ENCODE measurements around the gene OR6C75.
A peak's percentile ranks its signal among the peaks of the same experiment; 100 is the strongest.
"Not testable (repeated sequence)": the region's sequence is repeated elsewhere in the genome, so short reads cannot be mapped to it uniquely, and the experiment has no call there.

The OR6C75 gene

GRCh38 chr12:55413498-55414388 lies 51.0 kb downstream of the OR6C75 start:
- peak; percentile 12; the same call in 1 of the 2 replicates for TF ChIP-seq CTCF (IDR thresholded peaks at IDR 0.05)
- not testable (repeated sequence) for H3K27ac ChIP-seq

- H3K27ac ChIP-seq, result not testable (repeated sequence)
Measured at GRCh38 chr12:55414396-55414823, 51.6 kb downstream of the OR6C75 start.

GRCh38 chr12:55414889-55415288 lies 52.1 kb downstream of the OR6C75 start:
- not testable (repeated sequence) for H3K27ac ChIP-seq

GRCh38 chr12:55416961-55417360 lies 54.2 kb downstream of the OR6C75 start:
- no peak for TF ChIP-seq ZFX (IDR thresholded peaks at IDR 0.05; ENCODE audit: borderline replicate concordance)
- no peak for TF ChIP-seq CTCF (IDR thresholded peaks at IDR 0.05)

More at GRCh38 chr12:55416961-55417360, 54.2 kb downstream of the OR6C75 start:
- H3K27ac ChIP-seq, result no peak overlapping the region
